ENCODE results near the gene EID1. TPM values are rescaled to one million over a fixed set of nuclear protein-coding genes. Genes with fewer than 3 reads are reported as not detected.
"Not testable (repeated sequence)": the region's sequence is repeated elsewhere in the genome, so short reads cannot be mapped to it uniquely, and the experiment has no call there.

The EID1 gene
- polyA plus RNA-seq, 4 donors, result 314 to 382 (median 329) TPM

GRCh38 chr15:48905216-48905615 lies 27.3 kb downstream of the EID1 start:
- DNase-seq (ENCODE audit: low read depth in 4 of 4, low spot score in 2 of 4), result no peak

DNA sequence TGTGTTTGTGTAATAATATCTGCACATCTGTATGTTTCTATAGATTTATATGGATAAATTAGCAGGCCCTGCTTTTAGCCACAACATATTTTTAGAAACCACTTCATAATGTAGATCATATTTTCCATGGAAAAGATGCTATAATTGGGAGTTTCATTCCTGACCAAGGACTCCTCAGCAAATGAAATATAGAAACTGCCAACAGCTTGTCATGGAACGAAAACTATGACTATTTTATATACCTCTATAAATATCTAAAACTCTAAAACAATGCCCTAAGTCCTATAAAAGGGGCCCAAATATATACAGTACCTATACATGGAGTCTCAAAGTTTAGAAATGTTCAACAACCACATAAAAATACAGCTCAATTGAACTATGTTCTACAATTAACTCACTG lies 27.9 kb downstream of the EID1 start:
- no peak for DNase-seq (ENCODE audit: low read depth in 4 of 4, low spot score in 2 of 4)

DNA sequence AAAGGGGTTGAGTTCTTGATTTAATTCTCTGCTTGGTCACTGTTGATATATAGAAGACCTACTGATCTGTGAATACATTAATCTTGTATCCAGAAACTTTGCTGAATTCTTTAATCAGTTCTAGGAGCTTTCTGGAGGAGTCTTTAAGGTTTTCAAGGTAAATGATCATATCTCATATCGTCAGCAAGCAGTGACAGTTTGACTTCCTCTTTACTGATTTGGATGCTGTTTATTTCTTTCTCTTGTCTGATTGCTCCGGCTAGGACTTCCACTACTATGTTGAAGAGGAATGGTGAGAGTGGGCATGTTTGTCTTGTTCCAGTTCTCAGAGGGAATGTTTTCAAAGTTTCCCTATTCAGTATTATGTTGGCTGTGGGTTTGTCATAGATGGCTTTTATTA lies 31.4 kb downstream of the EID1 start:
- DNase-seq (ENCODE audit: low read depth in 4 of 4, low spot score in 2 of 4), result not testable (repeated sequence)

DNA sequence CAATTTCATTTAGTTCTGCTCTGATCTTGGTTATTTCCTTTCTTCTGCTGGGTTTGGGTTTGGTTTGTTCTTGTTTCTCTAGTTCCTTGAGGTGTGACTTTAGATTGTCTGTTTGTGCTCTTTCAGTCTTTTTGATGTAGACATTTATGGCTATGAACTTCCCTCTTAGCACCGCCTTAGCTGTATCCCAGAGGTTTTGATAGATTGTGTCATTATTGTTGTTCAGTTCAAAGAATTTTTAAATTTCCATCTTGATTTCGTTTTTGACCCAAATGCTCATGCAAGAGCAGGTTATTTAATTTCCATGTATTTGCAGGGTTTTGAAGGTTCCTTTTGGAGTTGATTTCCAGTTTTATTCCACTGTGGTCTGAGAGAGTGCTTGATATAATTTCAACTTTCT lies 32.6 kb downstream of the EID1 start:
- DNase-seq (ENCODE audit: low read depth in 4 of 4, low spot score in 2 of 4), result not testable (repeated sequence)

GRCh38 chr15:48913141-48913540 lies 35.2 kb downstream of the EID1 start:
- DNase-seq (ENCODE audit: low read depth in 4 of 4, low spot score in 2 of 4), result no peak

GRCh38 chr15:48914717-48915116 lies 36.8 kb downstream of the EID1 start:
- DNase-seq (ENCODE audit: low read depth in 4 of 4, low spot score in 2 of 4), result no peak

- DNase-seq (ENCODE audit: low read depth in 4 of 4, low spot score in 2 of 4), result no peak
Measured at GRCh38 chr15:48915861-48916260, 37.9 kb downstream of the EID1 start.

GRCh38 chr15:48916721-48917120 lies 38.8 kb downstream of the EID1 start:
- no peak for DNase-seq (ENCODE audit: low read depth in 4 of 4, low spot score in 2 of 4)

DNA sequence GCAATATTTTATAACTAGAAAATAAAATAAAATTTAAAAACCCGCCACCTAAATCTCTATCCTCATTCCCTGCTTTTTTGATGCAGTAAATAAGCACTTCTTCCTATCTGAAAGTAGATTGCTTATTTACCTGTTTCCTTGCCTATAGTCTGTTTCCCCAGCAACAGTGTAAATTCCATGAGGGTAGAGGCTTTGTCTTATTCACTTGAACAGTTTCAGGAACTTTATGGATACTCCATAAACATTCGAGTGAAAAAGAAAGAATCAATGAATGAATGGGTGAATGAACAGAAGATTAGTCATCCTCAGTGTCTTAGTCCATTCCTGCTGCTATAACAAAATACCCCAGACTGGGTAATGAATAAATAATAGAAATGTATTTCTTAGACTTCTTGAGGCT lies 44.1 kb downstream of the EID1 start:
- no peak for DNase-seq (ENCODE audit: low read depth in 4 of 4, low spot score in 2 of 4)

DNA sequence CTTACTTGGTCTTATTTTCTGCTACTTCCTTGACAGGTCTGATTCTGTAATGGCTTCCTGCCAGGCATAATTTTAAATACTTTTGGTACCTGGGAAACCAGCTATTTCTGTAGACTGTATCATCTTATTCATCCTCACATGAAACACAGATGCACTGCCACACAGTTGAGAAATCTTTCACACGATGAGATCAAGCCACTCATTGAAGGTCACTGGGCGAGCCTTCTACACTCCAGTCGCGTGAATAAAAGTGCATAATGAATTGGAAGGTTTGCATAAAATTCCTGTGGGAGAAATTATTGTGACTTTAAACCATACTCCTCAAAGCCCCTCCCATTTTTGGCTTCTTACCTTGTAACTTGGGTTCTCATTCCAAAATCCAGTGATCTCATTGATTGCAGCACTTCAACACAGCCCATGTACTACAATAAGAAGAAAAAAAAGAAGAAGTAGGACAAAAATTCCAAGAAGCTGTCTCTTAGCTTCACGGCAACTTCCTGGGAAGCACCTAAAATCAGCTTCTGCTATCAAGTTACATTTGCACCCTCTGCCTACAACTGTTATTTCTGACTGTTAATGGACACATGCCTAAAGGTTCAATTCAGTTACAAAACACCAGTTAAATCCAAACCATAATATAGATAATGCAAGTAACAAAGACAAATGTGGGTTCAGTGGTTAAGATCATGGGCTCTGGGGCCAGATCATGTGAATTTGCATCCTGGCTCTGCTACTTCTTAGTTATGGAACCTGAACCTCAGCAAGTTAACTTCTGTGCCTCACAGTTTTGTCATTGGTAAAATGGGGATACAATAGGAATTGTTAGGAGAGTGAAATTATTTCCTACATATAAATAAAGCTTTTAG lies 46.8 kb downstream of the EID1 start:
- DNase-seq (ENCODE audit: low read depth in 4 of 4, low spot score in 2 of 4), result no peak

- no peak for DNase-seq (ENCODE audit: low read depth in 4 of 4, low spot score in 2 of 4)
Measured at GRCh38 chr15:48925714-48926223, 47.8 kb downstream of the EID1 start.

DNA sequence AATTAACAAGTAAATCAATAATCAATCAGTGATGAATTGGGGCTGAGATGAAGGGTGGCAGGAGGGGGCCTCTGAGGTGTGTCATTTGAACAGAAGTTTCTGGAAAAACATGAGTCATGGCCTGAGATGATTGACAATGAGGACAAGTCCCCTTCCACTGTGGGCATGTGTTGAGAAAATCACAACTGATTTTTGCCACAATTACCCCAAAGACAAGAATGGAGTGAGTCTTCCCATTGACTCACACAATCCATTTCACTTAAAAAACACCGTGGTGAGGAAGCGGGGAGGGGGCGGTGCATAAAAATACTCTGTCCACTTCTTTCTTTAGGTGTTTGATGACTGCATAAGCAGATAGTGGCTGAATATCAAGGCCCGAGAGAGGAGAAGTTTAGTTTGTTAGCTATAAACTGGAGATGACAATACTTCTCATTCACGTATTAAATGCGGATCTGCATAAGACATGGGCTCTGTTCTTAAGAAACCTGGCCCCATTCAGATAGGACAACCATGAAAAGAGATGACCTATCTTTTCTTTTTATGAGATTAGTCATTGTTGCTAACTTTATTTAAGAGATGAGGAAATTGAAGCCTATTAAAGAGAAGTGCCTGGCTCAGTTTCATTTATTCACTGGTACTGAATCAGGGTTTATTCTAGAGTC lies 51.1 kb downstream of the EID1 start:
- no peak for DNase-seq (ENCODE audit: low read depth in 4 of 4, low spot score in 2 of 4)

DNA sequence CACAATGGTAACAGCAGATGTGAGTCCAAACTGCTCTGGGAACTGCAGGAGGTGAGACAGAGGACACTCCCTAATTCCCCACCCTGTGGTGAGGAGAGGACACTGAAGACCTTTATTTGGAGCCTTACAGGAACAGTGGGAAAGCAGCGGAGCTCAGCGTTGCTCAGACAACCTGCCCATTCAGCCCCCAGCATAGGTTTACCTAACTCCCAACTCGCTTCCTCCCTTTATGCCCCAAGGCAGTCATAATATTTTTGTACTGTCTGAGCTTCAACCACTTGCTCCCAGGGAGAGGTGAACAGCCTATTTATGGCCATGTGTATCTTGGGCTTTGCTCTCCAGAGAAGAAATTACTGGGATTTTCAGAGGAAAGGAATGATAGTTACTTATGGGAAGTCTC lies 51.7 kb downstream of the EID1 start:
- no peak for DNase-seq (ENCODE audit: low read depth in 4 of 4, low spot score in 2 of 4)

Other genes starting within 250 kb of the EID1 start
- 100 to 1,000 TPM in 2 of 4 donors, 10 to 100 TPM in 2; 70.2 to 118 (median 94.7) TPM for gene FBN1, start 232.4 kb upstream of the EID1 start, polyA plus RNA-seq (ENCODE audit: insufficient read length in 4 of 4)
- gene CEP152, start 67.1 kb upstream of the EID1 start, polyA plus RNA-seq (ENCODE audit: insufficient read length in 4 of 4), result 10 to 100 TPM in 2 of 4 donors, 1 to 10 TPM in 2; 4.7 to 11.2 (median 8.4) TPM
- 1 to 10 TPM; 2.3 to 3.2 (median 2.7) TPM for gene SHC4, start 85.8 kb downstream of the EID1 start, polyA plus RNA-seq (ENCODE audit: insufficient read length in 4 of 4)
- 10 to 100 TPM; 44.4 to 72.9 (median 52.5) TPM for gene SECISBP2L, start 168.3 kb downstream of the EID1 start, polyA plus RNA-seq (ENCODE audit: insufficient read length in 4 of 4)

Measured in left renal cortex interstitium (tissue), 4 donors.